Subcutaneous adipose tissue (tissue), 4 donors: ENCODE data around the gene CDH16. TPM values are rescaled to one million over a fixed set of nuclear protein-coding genes. Genes with fewer than 3 reads are reported as not detected.

Source experiments
- CTCF ChIP-seq: fragments of 450-650 bp; IDR thresholded peaks from one replicate; pipeline ENCODE4 v1.5.1; 2016; ENCODE audit warnings: low read depth, mild to moderate bottlenecking, control low read depth, antibody characterized with exemption, moderate library complexity
- total RNA-seq, 4 donors: library from RNA; depleted of rRNA; stranded (reverse); fragments of >200 nt; gene quantifications; one replicate each; pipeline ENCODE4 v1.1.0, GENCODE V29; 2016

CDH16 gene
- total RNA-seq, 4 donors from 2014 or later = not detected

DNA sequence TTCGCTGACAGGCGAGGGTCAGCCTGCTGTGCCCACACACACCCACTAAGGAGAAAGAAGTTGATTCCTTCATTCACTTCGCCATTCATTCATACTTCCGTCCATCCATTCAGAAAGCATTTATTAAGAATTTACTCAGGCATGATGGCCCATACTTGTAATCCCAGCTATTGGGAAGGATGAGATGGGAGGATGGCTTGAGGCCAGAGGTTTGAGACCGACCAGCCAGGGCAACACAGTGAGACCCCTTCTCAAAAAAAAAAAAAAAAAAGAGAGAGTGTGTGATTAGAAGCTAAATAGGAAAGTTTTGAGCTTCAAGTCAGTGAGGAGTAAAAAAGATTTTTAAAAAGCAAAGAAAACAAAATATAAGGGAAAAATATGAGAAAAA lies 25.4 kb upstream of the CDH16 start:
- TF ChIP-seq CTCF = no peak

GRCh38 chr16:66943426-66944053 lies 24.9 kb upstream of the CDH16 start:
- no peak for TF ChIP-seq CTCF

GRCh38 chr16:66942981-66943380 lies 24.3 kb upstream of the CDH16 start:
- no peak for TF ChIP-seq CTCF

GRCh38 chr16:66940236-66940635 lies 21.6 kb upstream of the CDH16 start:
- TF ChIP-seq CTCF = no peak

DNA sequence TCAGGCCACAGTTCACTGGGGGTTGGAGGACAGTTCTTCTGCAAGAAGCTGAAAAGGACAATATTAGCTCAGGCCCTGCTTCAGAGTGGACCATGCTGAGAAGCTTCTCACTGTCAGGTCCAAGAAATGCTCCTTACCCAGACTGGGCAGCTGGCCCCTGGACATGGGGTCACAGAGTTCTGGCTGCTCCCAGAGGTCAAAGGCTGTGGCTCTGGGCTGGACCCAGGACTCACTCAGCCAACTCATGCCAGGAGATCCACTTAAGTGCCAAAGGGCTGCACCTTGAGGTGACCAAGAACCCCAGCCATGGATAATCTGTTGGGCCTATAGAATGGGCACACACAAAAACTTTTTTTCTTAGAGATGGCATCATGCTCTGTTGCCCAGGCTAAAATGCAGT lies 20.7 kb upstream of the CDH16 start:
- no peak for TF ChIP-seq CTCF

- no peak for TF ChIP-seq CTCF
Observed at GRCh38 chr16:66937725-66938337, 19.1 kb upstream of the CDH16 start.

DNA sequence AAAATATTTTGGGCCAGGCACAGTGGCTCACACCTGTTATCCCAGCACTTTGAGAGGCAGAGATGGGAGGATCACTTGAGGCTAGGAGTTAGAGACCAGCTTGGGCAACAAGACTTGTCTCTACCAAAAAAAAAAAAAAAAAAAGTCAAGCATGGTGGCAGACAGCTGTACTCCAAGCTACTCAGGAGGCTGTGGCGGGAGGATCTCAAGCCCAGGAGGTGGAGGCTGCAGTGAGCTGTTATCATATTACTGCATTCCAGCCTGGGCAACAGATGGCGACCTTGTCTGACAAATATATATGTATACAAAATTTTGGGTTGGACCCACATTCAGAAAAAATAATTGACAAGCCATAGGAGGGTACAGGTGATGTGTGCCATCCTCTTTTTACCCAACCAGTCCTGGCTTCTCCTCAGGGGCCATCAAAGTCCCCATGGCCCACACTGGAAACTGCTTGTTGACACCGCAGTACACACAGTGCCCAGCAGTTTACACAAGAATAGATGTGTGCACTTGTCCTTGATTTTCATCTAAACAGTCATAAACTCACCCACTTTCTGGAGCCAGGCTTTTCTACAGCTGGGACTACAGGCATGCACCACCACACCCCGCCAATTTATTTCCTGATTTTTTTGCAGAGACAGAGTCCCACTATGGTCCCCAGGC lies 18.3 kb upstream of the CDH16 start:
- no peak for TF ChIP-seq CTCF
